Right lobe of liver (tissue), 6 donors: ENCODE results near the gene HPS4. TPM values are rescaled to one million over a fixed set of nuclear protein-coding genes. Genes with fewer than 3 reads are reported as not detected.
A peak's percentile ranks its signal among the peaks of the same experiment; 100 is the strongest.

Experiments
- ATAC-seq, 4 donors: fragments of 200-7000 bp; cut with Tn5 transposase; one replicate each; pipeline ENCODE4 v1.9.1; 2020; ENCODE audit warnings: mild to moderate bottlenecking in 4 of 4, moderate library complexity in 4 of 4
- DNase-seq, 3 donors: peaks; one replicate each; pipeline ENCODE4 v3.0.0-alpha.2; 2020
- H3K27ac ChIP-seq, 3 donors: fragments of 200-600 bp; one replicate each; pipeline ENCODE4 v1.8.0; 2022
- H3K27me3 ChIP-seq, 2 donors: fragments of 200-600 bp; one replicate each; pipeline ENCODE4 v1.8.0; 2022
- H3K36me3 ChIP-seq, 4 donors: fragments of 200-600 bp; sonication (generic) in 1 of 4; one replicate each; pipeline versions ENCODE4 v1.5.1 to v1.8.0; 2017 to 2022; ENCODE audit warnings: control low read depth in 1 of 4
- H3K4me1 ChIP-seq, 4 donors: fragments of 200-600 bp; sonication (generic) in 1 of 4; one replicate each; pipeline versions ENCODE4 v1.5.1 to v1.8.0; 2017 to 2022; ENCODE audit warnings: control low read depth in 1 of 4
- H3K4me3 ChIP-seq, 3 donors: fragments of 200-600 bp; one replicate each; pipeline ENCODE4 v1.8.0; 2022
- H3K9me3 ChIP-seq, 4 donors: fragments of 200-600 bp; sonication (generic) in 1 of 4; one replicate each; pipeline versions ENCODE4 v1.5.1 to v1.8.0; 2017 to 2022; ENCODE audit warnings: control low read depth in 1 of 4
- CTCF ChIP-seq, 4 donors: fragments of 200-600 bp in 3 of 4; fragments of 450-650 bp in 1 of 4; IDR thresholded peaks; one replicate each; pipeline versions ENCODE4 v1.5.1 to v1.8.0; 2016 to 2022; ENCODE audit warnings: antibody characterized with exemption in 4 of 4, mild to moderate bottlenecking in 2 of 4
- POLR2A ChIP-seq: fragments of 450-650 bp; IDR thresholded peaks from one replicate; pipeline ENCODE4 v1.6.1; 2017; ENCODE audit warnings: antibody characterized with exemption, mild to moderate bottlenecking
- WGBS: methylation state at CpG from one replicate; pipeline ENCODE4 v1.1.6; 2018; ENCODE audit warnings: low coverage, low lambda C conversion rate; ENCODE audit not compliant: insufficient coverage; ENCODE audit errors: missing lambda C conversion rate; 5-methylcytosine and 5-hydroxymethylcytosine counted together
- intact Hi-C, 2 donors: fragments of 100-400 bp; cut with DNase I; formaldehyde crosslinking; loops; one replicate each; pipeline versions ENCODE4 v1.11.2 to v1.14.1; 2022
- total RNA-seq, 6 experiments: library from RNA; depleted of rRNA in 2 of 6; stranded (reverse); fragments of >200 nt in 2 of 6; fragmentation: NEBNext Ultra II Directional in 3 of 6; extraction: Animal tissue kit (Norgen Biotek cat#: 25700) in 3 of 6; gene quantifications; one replicate each; pipeline versions ENCODE4 v1.1.0 to v1.2.4, GENCODE V29; 2016 to 2023
- donor health status: DM: no; HTN: yes; CAD: no.
- donor health status: DM: no; HTN: no; CAD: no.
- donor health status: DM: no; HTN: no; CAD: no.
- donor health status: DM: no; HTN: yes; CAD: no.
- donor health status: DM: no; HTN: yes; CAD: no.

Gene HPS4
- total RNA-seq, 6 experiments from 2014 or later, result 10.7 to 13.8 (median 12.6) TPM

- no peak overlapping the region for H3K4me3 ChIP-seq
- intact Hi-C loops, result no loop called here
- H3K36me3 ChIP-seq, result peaks cover 9 to 97% (median 57%) of the 10 kb centered on the region in 4 donors
- no peak for ATAC-seq
- TF ChIP-seq CTCF (IDR thresholded peaks at IDR 0.05), result no peak
- no peak for TF ChIP-seq POLR2A
- no peaks in the 10 kb centered on the region for H3K9me3 ChIP-seq
- WGBS, result 50% methylated on average over 1 of the region's 1 CpG
- H3K4me1 ChIP-seq, result peaks cover 0 to 11% (median 6%) of the 10 kb centered on the region in 4 donors
- H3K27ac ChIP-seq, result peak overlapping the region in 1 of 3 donors; percentile 45
- no peak for DNase-seq
- no peaks in the 10 kb centered on the region for H3K27me3 ChIP-seq
These were observed 20.2 kb upstream of the HPS4 start for GRCh38 chr22:26503758-26504157.

- intact Hi-C loops, result no loop called here
- ATAC-seq (peak; percentile 81 to 91 (median 84)), DNase-seq (peak; percentile 51 to 64 (median 62))
- WGBS, result 24% methylated on average over 3 of the region's 3 CpGs
- H3K4me1 ChIP-seq, result peaks cover 0 to 11% (median 6%) of the 10 kb centered on the region in 4 donors
- peaks cover 9 to 98% (median 60%) of the 10 kb centered on the region in 4 donors for H3K36me3 ChIP-seq
- H3K27ac ChIP-seq, result peak overlapping the region in 2 of 3 donors; percentile 28 to 45
- no peak for TF ChIP-seq POLR2A
- peak; percentile 46 to 72 (median 68) for TF ChIP-seq CTCF (IDR thresholded peaks at IDR 0.05)
- no peaks in the 10 kb centered on the region for H3K9me3 ChIP-seq
- H3K27me3 ChIP-seq, result no peaks in the 10 kb centered on the region
- no peak overlapping the region for H3K4me3 ChIP-seq
These were observed 19.3 kb upstream of the HPS4 start for GRCh38 chr22:26502688-26503561.

GRCh38 chr22:26501996-26502395, 18.4 kb upstream of the HPS4 start:
- no peaks in the 10 kb centered on the region for H3K27me3 ChIP-seq
- DNase-seq (no peak), ATAC-seq (no peak)
- WGBS, result 77% methylated on average over 2 of the region's 2 CpGs
- peaks cover 9 to 97% (median 58%) of the 10 kb centered on the region in 4 donors for H3K36me3 ChIP-seq
- intact Hi-C loops, result no loop called here
- H3K9me3 ChIP-seq, result no peaks in the 10 kb centered on the region
- no peak overlapping the region for H3K4me3 ChIP-seq
- TF ChIP-seq POLR2A (no peak), CTCF (IDR thresholded peaks at IDR 0.05) (no peak)
- no peak overlapping the region for H3K27ac ChIP-seq
- H3K4me1 ChIP-seq, result peaks cover 0 to 11% (median 6%) of the 10 kb centered on the region in 4 donors

- DNase-seq (no peak), ATAC-seq (peak in 1 of 4 donors; percentile 14)
- TF ChIP-seq POLR2A, result no peak
- TF ChIP-seq CTCF (IDR thresholded peaks at IDR 0.05), result no peak
- Histone ChIP-seq H3K9me3 (no peaks in the 10 kb centered on the region), H3K27me3 (no peaks in the 10 kb centered on the region), H3K27ac (no peak overlapping the region), H3K36me3 (peaks cover 9 to 92% (median 57%) of the 10 kb centered on the region in 4 donors), H3K4me1 (peaks cover 0 to 11% (median 6%) of the 10 kb centered on the region in 4 donors), H3K4me3 (no peak overlapping the region)
- 50% methylated on average over 2 of the region's 25 CpGs for WGBS
- intact Hi-C loops, result no loop called here
These were observed 15.7 kb upstream of the HPS4 start for GRCh38 chr22:26499188-26499703.
